H4 (cell line): ENCODE data around the gene RTN4R. TPM values are rescaled to one million over a fixed set of nuclear protein-coding genes. Genes with fewer than 3 reads are reported as not detected.

Experiments used
- DNase-seq: peaks from one replicate; pipeline ENCODE4 v3.0.0-alpha.2; 2015; ENCODE audit warnings: low spot score
- total RNA-seq: library from RNA; depleted of rRNA; stranded (reverse); fragments of >200 nt; shearing (Covaris generic); gene quantifications from 2 replicates; pipeline ENCODE4 v1.2.3, GENCODE V29; 2014; rRNA removed

Gene RTN4R
- total RNA-seq, 1 experiment from 2014 or later, result 3.2 TPM

GRCh38 chr22:20201837-20202392, 66.2 kb downstream of the RTN4R start:
- DNase-seq, result no peak

DNA sequence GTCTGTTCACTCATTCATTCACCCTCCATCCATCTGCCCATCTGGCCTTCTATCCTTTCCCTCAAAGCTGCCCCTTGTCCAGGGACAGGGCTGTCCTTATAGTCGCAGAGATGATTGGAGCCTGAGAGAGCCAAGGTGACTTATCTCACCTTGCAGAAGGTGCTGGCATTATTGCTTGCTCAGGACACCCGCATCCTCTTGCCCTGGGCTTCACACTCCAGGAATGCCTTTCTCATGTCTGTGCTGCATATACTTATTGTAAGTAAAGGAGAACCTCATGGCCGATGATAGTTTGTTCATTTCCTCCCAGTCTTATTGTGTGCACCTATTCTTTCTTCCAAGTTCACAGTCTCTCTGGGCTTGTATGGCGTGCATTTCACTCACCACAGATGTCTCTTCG, 68.2 kb downstream of the RTN4R start:
- no peak for DNase-seq

DNA sequence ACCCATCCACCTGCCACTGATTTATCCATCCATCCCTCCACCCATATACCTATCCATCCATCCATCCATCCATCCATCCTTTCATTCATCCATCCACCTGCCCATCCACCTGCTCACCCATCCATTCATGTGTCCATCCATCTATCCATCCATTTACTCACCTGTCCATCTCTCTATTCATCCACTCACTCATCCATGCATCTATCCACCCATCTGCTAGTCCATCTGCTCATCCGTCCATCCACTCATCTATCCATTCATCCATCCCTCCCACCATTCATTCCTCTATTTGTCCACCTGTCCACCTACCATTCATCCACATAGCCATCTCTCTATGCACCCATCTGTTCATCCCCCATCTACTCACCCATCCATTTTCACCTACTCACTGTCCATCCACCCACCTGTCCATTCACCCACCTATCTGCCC, 68.7 kb downstream of the RTN4R start:
- DNase-seq, result no peak

DNA sequence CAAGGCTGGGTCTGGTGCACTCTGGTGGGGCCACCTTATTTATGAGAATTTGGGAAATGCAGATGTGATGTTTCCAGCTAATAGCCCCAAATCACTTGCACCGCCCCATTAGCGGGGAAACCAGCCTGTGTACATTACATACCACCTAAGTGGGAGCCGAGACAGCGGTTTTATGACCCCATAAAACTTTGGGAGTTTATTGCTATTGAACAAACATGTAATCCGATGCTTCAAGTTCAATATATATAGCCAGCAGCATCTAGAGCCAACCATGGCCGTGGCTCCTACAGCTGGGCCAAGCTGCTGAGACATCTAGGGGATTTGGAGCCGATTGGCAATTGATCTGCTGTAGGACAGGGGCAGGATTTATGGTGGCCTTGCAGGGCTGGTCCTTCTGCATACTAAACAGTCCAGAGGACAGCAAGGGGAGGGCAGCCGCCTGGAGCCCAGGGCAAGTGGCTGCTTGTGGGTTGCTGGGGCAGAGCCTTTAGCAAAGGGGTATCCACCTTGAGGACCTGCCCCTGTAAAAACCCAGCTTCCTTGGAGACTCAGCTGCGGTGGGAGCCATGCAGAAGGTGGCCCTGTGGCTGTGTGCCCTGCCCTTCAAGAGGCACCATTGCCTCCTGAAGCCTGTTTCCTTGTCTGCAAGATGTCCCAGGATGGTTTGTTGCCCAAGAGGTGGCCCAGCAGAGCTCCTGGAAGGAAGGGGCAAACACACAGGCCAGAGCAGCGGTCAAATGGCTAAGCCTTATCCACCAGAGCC, 69.4 kb downstream of the RTN4R start:
- no peak for DNase-seq

GRCh38 chr22:20197407-20198030, 70.6 kb downstream of the RTN4R start:
- no peak for DNase-seq

GRCh38 chr22:20196094-20196842, 71.8 kb downstream of the RTN4R start:
- DNase-seq, result no peak

DNA sequence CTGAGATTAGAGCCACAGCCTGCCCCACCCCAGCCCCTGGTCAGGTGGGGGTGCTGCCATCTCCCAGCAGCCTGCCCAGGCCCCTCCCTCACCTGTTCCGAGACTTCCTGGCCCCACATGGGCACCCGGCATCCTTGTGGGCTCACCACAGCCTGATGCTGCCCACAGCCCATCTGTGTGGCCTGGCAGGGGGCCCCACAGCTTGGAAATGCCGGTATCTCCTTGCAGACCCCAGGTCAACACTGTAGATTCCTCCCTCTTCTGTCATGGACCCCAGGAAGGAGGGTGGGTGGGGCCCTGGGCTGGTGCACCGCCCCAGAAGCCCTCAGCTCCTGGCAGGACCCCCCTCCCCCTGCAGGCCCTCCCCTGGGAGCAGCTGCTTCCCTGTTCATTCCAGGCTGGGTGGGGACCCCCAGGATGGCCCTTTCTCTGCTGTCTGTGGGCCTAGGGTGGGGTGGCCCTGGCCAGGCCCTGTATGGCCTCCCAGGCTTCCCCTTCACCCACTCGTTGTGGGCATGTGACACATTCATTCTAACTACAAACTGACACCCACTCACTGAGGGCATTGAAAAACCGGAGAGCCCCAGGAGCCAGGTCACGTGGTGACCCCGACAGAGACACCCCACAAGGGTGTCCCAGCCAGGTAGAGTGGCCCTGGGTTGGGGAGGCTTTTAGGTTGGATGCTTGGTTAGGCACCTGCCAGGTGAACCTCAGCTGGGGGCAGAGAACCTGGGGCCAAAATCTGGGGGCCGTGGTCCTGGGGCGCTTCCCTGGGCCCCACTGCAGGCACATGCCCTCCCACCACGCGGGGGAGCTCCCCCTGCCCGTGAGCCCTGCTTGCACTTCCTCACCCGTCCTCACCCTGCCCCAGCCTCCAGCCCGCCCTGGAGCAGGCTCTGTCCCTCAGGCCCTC, 73.2 kb downstream of the RTN4R start:
- DNase-seq, result no peak

- DNase-seq, result no peak
These were observed 74.2 kb downstream of the RTN4R start for GRCh38 chr22:20193761-20194494.

GRCh38 chr22:20192972-20193760, 75.0 kb downstream of the RTN4R start:
- DNase-seq, result no peak

DNA sequence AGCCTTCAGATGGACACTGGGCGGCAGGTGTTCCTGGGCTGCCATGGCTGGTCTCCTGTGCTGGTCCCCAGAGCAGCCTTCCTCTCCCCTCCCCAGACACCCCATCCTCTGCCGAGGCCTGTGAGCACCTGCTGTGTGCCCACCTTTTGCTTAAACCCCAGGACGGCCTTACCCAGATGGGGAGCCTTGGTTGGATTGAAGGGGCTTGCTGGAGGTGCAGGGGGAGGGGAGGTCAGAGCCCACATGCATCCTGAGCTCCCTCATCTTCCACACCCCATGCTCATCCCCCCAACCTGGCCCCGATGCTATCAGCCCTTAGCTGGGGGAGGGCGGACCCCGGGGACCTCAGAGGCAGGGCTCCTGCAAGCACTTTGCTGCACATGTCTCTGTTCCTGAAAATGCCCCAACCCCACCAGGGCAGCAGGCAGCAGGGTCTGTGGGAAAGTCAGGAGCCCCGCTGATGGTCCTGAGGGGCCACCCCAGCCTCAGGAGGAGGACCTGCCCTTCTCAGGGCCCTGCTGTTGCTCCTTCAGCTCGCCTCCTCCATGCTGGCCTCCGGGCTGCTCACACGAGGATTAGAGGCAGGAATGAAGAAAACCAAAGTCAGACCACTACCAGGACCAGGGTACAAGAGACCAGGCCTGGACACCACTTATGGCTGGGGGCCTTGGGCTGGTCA, 75.7 kb downstream of the RTN4R start:
- DNase-seq, result no peak

GRCh38 chr22:20191803-20192202, 76.3 kb downstream of the RTN4R start:
- no peak for DNase-seq

Other genes starting within 250 kb of the RTN4R start
- 20.6 and 29.3 TPM in 2 replicates for gene TANGO2, start 247.2 kb downstream of the RTN4R start, total RNA-seq
- 9.2 and 11.4 TPM in 2 replicates for gene DGCR8, start 188.1 kb downstream of the RTN4R start, total RNA-seq
- gene RANBP1, start 152.2 kb downstream of the RTN4R start, total RNA-seq, result 623 and 731 TPM in 2 replicates
- 12.2 and 16.6 TPM in 2 replicates for gene TRMT2A, start 151.1 kb downstream of the RTN4R start, total RNA-seq
- gene ZDHHC8, start 136.5 kb downstream of the RTN4R start, total RNA-seq, result 4.3 and 6.9 TPM in 2 replicates
- gene CCDC188, start 117.3 kb downstream of the RTN4R start, total RNA-seq, result not detected in 2 replicates
- gene DGCR6L, start 51.7 kb upstream of the RTN4R start, total RNA-seq, result 36.8 and 43.3 TPM in 2 replicates
- 6.1 and 19.5 TPM in 2 replicates for gene ZNF74, start 125.8 kb upstream of the RTN4R start, total RNA-seq
- 7.7 TPM in 2 replicates for gene SCARF2, start 169.5 kb upstream of the RTN4R start, total RNA-seq
- gene KLHL22, start 227.5 kb upstream of the RTN4R start, total RNA-seq, result 8.6 and 13.7 TPM in 2 replicates
- gene MED15, start 239.3 kb upstream of the RTN4R start, total RNA-seq, result 5.7 and 9.1 TPM in 2 replicates